NCI-H774 (cell line): ENCODE measurements around the gene SMIM24.

Experiments used
- DNase-seq: peaks from one replicate; lab custom pipeline; 2025; lab: John Stamatoyannopoulos, UW

The SMIM24 gene

DNA sequence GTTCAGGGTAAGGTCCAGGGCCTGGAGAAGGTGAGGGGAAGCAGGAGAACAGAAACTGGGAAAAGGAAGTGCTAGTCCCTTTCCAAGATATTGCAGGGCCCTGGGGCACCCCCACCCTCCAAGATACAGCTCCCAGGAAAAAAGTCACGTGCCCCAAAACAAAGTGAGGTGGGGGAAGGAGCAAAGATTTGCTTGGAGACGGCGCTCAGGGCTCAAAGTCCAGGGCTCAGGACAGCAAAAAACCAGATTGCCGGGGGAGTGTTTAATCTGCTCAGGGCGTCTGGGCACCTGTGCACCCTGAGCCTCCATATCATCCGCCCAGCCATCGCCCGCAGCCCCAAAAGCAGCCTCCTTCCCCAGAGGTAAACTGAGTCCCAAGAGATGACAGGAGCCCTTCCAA is 6.3 kb downstream of the SMIM24 start:
- DNase-seq, result no peak

DNA sequence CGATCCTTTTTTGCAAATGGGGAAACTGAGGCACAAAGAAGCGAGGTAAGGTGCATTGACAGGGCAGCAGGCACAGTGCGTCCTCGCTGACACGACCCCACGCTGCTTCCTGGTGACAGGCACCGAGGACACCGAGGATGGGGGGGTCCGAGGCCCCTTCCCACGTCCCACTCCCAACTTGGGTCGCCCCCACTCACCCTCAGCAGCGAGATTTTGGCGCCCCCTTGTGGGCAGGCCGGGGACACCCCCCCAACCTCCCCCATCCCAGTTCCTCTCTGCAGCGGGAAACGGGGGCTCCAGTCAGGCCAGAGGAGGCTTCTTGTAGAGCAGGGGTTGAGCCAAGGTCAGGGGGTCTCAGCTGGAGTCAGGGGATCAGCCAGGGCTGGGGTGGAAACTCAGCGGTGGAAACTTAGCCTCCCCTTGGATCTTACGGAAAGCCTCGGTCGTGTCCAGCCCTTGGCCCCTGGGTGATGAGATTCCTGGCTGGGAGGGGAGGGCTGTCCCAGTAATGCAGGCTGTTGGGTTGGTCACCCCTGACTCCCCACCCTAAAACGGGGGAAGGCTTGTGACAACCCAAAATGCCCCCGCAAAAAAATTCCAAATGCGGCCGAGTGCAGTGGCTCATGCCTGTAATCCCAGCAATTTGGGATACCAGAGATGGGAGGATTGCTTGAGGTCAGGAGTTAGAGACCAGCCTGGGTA is 8.2 kb downstream of the SMIM24 start:
- no peak for DNase-seq

DNA sequence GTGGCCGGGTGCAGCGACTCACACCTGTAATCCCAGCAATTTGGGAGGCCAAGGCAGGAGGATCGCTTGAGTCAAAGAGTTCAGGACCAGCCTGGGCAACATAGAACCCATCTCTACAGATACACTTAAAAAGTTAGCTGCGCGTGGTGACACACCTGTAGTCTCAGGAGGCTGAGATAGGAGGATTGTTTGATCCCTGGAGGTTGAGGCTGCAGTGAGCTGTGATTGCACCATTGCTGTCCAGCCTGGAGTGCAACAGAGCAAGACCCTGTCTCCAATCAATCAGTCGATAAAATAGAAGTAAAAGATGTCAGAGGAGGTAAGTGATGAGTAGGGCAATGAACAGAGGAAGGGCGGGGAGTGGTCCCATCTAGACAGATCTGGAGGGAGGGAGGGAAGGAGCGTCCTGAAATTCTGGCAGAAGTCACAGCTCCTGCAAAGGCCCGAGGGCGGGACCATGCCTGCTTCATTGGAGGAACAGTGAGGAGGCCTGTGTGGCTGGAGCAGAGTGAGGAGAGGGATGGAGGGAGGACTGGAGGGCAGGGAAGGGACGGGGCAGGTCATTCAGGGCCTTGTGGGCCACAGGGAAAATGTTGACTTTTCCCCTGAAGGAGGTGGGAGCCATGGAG is 9.7 kb downstream of the SMIM24 start:
- DNase-seq, result no peak

DNA sequence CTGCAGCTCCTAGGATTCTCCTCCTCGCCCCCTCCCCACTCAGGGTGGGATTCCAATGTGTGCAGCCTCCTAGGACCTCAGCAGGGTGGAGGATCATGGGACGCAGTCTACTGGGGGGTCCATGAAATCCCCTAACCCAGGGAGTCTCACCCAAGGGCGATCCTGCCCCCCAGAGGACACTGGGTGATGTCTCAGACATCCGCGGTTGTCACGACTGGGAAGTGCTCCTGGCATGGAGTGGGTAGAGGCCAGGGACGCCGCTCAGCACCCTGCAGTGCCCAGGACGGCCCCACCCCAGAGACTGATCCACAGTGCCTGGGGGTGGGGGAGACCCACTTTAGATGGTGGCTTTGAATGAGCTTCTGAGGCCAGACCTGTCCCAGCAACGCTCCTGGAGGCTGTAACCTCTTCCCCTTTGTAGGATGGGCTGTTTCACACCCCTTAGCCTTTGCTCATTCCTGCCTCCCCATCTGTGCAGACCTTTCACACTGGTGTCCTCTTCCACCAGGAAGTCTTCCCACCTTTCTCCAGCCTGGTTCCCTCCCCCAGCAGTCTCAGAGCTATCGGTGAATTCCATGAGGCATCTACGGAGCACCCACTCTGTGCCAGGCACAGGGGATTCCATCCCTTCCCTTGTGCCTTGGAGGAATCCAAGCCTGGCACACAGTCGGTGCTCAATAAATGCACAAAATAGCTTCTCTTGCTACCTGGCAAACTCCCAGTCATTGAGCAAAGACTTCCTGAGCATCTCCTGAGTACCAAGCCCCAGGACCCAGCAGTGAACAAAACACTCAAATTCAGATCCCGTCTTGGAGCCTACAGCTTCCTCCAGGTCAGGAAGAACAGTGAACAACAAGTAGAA is 10.5 kb downstream of the SMIM24 start:
- DNase-seq, result no peak

DNA sequence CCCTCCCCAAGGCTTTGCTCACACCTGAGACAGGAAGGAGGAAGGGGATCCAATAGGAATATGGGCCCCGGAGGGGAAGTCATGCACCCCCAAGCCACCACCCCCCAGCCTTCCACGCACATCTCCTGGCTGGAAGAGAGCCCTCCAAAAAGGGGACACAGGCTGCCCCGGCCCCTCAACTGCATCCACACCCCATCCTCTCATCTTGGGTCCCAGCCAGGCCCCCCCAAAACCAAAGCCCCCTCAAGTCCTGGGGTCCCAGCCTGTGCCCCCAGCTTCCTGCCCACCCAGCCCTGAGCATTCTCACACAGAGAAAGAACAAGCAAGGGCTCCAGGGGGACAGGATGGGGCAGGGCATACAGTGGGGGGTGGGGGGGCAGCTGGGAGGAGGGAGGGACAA is 12.1 kb downstream of the SMIM24 start:
- DNase-seq, result no peak

DNA sequence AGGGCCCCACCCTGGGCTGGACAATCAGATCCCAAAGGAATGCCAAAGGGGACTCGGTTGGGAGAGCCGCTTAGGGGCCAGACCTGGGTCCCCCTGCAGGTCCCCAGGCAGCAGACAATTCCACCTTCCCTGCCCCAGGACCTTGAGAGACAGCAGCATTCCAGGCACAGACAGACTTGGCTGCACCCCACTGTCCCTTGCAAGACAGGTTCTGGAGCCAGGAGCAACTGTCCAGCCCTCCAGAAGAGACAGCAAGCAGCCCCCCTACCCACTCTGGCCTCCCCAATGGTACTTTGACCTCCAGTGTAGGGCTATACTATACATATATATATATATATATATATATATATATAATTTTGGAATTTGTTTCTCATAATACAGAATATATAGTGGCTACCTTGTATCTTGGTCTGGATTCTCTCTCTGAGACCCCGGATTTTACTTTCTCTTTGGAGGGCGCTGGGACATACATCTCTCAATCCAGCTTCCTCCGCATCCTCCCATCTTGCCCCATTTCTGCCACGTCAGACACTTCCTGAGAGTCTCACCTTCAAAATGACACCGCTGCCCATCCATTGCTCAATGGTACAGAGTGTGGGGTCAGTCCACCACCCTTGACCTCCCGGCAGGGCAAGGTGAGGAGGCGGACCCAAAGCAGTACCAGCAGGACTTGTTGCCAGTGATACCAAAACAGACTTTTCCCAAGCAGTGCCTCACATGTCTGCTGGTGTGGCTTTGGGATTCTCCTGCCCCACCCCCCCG is 12.7 kb downstream of the SMIM24 start:
- DNase-seq, result no peak

DNA sequence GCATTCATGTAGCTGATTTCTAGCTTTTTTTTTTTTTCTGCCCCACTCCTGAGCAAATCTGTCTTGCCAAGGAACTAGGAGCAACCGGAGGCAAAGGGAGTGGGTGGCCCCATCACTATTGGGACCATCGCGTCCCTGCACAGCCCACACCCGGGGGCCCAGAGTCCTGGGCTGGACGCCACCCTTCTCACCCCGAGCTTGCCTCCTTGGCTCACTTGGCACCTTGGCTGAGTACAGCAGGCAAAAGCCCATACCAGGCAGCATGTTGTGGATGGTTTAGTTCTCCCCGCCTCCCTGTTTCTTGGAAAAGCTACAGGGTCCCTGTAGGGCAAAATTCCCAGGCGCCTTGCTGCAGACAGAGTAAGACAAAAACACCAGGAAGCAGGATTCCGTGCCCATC is 13.7 kb downstream of the SMIM24 start:
- DNase-seq, result no peak

DNA sequence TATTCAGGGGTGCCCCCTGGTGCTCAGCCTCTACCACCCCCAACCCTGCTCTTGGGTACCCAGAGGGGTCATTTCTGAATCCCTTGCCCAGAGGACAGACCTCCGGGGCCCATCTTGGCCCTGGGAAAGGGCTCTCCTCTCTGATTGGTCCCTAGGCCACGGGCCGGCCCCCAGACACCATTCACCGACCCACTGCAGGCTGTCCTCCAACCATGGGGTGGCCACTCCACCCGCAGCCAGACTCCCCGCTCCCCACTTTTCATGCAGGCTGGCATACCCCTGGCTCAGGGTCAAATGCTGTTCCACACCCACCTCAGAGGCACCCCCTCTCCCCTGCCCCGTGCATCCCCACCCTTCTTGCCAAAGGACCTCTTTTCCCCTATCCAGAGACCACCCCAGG is 14.8 kb downstream of the SMIM24 start:
- no peak for DNase-seq

DNA sequence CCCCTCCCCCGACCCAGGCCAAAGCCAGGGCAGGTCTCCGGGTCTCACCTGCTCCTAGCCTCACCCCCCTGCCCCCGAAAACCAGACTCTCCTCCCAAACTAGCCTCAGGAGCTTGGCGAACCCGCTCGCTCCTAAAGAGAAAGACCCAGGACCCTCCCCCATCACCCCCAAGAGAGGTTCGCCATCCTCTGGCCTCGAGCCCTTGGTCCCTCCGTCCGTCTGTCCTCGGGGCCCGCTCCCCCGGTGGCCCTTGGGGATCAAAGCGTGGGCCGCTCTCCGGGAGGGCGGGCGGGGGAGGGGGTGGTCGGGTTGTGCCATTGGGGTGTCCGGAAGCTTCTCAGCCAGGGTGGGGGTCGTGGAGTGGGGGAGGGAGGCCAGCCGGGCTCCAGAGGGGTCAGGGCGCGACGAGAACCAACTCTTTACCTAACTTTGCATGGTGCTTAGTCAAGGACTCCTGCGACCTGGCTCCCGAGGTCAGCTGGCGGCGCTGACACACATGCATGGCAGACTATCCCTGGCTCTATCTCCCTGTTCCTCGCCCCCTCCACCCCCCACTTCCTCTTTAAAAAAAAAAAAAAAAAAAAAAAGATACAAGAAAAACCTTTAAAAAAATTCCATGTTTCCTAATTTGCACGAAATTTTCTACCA is 15.6 kb downstream of the SMIM24 start:
- no peak for DNase-seq

DNA sequence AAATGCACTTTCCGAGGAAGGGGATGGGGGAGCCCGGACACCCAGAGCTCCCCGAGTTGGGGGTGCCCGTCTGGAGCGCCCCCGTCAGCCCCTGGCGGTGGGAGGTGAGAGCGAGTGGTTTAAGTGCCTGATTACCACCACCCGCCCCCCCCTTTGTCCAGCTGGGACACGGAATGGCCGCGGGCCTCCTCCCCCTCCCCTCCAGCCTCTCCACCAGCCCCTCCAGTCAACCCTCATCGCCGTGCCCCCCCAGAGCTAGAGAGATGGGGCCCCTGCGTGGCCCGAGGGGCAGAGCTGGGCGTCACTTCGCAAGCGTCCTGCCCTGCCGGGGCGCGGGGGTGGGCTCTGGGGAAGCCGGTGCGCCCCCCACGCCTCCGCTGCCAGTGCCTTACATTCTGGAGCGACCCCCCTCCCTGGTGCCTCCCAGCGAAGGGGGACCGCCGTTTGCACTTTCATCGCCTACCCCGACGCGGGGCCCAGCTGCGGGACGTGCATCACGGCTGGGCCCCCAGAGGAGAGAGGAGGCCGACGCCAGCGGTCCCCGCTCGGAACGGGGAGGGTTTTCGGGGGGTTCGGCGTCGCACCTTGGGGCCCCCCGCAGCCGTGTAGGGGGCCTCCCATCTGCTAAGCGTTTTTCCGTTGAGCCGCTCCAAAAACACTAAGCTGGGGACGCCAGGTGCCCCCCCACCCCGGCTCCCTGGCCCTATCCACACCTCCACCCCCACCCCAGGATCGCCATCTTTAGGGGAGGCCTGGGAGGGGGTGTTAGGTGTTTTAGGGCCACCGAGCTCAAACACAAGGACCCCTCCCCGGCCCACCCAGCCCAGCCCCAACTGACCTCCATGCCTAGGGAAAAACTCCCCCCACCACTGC is 16.4 kb downstream of the SMIM24 start:
- DNase-seq, result no peak

DNA sequence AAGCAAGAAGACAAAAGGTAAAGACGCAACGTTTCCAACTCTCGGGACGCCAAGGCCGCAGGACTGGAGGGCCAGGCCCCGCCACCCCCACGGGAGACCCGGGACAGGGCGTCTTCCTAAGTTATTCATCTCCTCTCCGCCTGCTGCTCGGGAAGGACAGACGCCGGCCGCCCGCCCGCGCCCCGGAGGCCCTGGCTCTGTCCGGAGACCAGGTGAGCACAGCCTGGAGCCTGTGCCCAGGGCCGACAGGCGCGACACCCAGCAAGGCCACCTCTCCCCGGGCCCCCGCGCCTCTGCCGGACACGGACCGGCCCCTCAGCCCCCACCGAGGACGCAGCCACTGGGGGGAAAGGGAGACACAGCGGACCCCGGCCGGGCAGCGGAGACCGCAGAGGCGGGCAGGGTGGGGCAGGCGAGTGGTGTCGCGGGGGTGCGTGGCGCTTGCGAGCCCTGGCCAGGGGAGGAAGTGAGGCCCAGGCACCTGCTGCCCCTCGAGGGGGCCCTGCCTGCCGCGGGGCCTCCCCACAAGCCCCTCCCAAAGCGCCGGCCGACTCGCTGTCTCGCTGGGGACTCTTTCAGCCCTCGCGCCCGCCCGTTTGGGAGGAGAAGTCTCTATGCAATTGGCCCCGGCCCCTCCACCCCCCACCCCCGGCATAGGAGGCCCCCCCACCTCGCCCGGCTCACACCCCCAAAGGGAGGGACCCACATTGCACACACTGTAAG is 17.2 kb downstream of the SMIM24 start:
- no peak for DNase-seq

DNA sequence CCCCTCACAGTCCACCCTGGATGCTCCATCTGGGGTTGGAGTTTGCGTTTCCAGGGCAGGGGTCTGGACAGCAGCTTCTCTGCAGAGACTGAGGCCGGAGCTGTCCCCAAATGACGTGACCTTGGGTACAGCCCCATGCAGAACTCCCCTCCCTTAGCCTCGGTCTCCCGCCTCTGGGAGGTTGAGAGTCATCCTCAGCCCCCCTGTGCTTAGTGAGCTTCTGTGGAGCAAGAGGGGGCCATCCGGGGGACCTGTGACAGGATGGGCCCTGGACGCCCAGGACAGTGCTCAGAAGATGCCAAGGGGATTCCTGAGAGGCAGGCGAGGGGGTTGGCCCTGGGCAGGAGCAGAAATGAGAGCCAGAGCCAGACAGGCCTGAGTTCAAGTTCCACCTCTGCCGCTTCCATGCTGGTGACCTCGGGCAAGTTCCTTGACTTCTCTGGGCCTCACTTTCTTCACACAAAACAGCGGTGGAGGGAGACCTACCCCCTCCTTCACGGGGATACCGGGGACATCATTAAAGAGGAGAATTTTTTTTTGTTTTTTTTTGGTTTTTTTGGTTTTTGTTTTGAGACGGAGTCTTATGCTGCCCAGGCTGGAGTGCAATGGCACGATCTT is 20.3 kb downstream of the SMIM24 start:
- no peak for DNase-seq

DNA sequence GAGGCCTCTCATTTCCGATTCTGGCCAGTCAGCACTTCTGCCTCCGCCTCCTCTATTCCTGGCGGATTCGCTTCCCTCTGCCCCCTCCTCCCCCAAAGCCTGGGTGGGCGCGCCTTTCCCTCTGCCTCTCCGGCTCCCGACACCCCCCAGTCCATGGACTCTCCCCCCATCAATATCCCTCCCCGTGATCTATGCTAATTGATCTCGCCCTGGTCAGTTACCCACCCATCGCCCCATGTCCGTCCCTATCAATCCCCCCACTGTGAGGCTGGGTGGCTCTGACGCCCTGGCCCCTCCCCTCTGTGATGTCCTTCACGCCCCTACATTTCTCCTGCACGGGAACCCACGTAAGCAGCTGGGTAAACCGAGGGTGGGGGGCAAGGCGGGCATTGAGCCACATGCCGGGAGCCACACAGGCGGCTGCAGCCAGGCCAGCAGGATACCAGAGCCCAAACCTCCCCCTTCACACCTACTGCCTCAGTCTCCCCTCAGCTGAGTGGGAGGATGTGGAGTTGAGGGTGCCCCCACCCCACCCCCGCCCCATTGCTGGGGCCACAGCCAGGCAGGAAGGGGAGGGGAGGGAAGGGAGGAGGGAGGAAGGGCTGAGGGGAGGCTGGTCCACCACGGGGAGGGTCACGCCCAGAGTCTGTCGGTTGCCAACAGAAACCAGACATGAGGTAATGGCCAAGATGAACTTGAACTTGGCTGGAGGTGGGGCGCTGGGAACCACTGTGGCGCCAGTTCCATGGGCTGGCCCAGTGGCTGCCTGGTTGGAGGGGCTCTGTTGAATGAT is 21.0 kb downstream of the SMIM24 start:
- no peak for DNase-seq

DNA sequence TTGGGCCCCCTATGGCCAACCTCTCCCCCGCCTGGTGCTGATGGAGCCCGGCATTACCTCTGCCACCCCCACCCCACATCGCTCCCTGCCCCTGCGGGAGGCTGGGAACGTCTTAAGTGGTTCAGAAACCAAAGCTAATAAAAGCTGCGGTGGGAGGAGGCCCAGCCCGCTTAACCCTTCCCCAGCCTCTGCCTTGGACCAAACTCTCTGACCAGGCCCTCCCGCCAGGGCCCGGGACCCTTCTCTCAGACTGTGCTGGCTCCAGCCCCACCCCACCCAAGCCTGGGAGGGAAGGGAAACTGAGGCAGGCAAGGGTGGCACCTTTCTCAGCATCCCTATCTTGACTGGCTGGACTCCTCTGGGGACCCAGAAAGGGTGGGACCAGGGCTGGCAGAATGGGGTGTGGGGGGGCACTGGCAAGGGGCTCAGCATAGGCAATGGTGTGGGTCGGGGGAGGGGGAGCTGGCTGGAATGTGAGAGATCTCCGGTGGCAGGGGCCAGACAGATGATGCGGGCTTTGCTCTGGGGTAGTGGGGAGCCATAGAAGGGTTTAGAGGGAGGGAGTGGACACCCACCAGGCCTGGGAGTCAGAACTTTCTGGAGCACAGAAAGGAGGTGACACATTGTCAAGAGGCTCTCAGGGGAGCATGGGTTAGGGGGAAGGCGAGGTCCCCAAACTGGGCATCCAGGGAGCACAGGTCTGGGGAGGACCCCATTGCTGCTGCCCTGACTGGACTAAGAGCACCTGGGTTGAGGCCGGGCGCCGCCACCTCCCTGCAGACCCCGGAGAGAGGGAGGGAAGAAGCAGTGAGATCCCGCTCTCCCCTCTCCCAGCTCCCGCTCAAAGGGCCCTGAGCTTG is 21.9 kb downstream of the SMIM24 start:
- DNase-seq, result no peak

DNA sequence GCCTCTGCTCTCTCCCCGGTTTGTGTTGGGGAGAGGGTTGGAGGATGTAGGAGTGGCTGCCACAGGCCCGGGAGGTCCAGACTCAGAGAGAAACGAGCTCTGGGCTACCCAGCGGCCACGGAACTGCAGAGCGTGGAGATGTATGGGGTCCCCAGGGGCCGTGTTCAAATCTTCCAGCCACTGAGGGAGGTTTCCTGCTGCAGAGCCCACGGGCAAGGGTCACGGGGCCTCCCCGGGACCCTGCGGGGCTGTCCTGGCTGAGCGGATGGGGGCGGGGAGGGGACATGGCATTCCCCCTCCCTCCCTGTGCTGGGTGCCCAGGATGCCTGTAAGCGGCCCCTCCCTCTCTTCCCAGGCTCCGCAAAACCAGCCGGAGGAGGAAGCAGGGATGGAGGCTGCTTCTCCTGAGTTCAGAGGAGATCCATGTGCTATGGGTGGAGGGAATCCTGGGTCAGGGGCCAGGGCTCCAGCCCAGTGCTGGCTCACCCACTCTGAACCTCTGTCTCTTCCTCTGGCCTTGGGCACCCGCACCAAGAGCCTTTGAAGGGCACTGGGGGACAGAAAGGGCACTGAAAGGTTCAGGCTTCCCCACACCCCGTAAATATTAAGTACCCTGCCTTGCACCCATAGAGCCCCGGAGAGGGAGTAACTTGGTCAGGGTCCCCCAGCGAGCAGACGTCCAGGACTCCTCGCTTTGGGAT is 22.6 kb downstream of the SMIM24 start:
- DNase-seq, result no peak

DNA sequence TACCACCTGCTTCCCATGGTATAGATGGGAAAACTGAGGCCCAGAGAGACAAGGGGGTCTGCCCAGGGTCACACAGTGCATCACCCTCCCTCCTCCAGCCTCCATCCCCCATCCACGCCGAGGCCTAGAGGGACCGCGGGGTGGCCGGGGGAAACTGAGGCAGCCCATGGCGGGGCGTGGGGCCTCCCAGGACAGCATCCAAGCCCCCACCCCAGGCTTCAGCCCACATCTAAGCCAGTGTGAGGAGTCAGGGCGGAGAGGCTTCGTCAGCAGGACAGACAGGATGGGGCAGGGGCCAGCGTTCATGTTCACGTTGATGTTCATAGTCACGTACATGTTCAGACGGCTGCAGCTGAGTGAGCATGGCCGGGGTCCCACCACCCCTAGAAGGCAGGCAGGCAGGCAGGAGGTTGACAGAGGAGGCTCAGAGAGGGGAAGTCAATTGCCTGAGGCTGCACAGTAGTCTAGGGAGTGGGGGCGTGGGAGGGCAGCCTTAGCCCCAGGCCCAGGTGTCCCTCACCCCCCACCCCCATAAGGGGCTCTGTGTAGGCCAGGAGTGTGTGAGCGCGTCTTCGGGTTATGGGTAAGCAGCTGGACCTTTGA is 23.3 kb downstream of the SMIM24 start:
- DNase-seq, result no peak
